GM10847 (cell line): ENCODE results near the gene PRR5L.

Experiments
- POLR2A ChIP-seq: IDR thresholded peaks from 2 replicates; pipeline ENCODE4 v1.6.1; 2011; ENCODE audit not compliant: insufficient read length; ENCODE audit errors: extremely low read depth

The PRR5L gene

GRCh38 chr11:36390963-36391471 lies 94.9 kb downstream of the PRR5L start:
- no peak for TF ChIP-seq POLR2A

GRCh38 chr11:36392196-36392595 lies 96.1 kb downstream of the PRR5L start:
- TF ChIP-seq POLR2A: no peak

GRCh38 chr11:36394056-36394455 lies 98.0 kb downstream of the PRR5L start:
- no peak for TF ChIP-seq POLR2A

GRCh38 chr11:36394926-36395325 lies 98.8 kb downstream of the PRR5L start:
- TF ChIP-seq POLR2A: no peak

GRCh38 chr11:36395978-36396736 lies 100.1 kb downstream of the PRR5L start:
- TF ChIP-seq POLR2A: no peak

GRCh38 chr11:36398231-36398953 lies 102.3 kb downstream of the PRR5L start:
- no peak for TF ChIP-seq POLR2A

GRCh38 chr11:36399236-36399635 lies 103.1 kb downstream of the PRR5L start:
- no peak for TF ChIP-seq POLR2A

- TF ChIP-seq POLR2A: no peak
Measured at GRCh38 chr11:36399745-36400144, 103.7 kb downstream of the PRR5L start.

GRCh38 chr11:36400766-36401455 lies 104.8 kb downstream of the PRR5L start:
- no peak for TF ChIP-seq POLR2A

GRCh38 chr11:36402568-36403170 lies 106.6 kb downstream of the PRR5L start:
- no peak for TF ChIP-seq POLR2A

GRCh38 chr11:36403661-36404060 lies 107.6 kb downstream of the PRR5L start:
- TF ChIP-seq POLR2A: no peak

- no peak for TF ChIP-seq POLR2A
Measured at GRCh38 chr11:36404831-36405230, 108.7 kb downstream of the PRR5L start.

- no peak for TF ChIP-seq POLR2A
Measured at GRCh38 chr11:36405585-36406367, 109.7 kb downstream of the PRR5L start.

GRCh38 chr11:36407356-36407755 lies 111.3 kb downstream of the PRR5L start:
- no peak for TF ChIP-seq POLR2A
